Lung (tissue), 12 donors: ENCODE data around the gene RIC8B. TPM values are rescaled to one million over a fixed set of nuclear protein-coding genes. Genes with fewer than 3 reads are reported as not detected.

Experiments used
- ATAC-seq: fragments of 200-7000 bp; cut with Tn5 transposase; one replicate; pipeline ENCODE4 v1.9.1; 2020; ENCODE audit warnings: moderate number of reproducible peaks; ENCODE audit not compliant: insufficient read depth, low FRiP score
- DNase-seq, 3 donors: peaks; one replicate each; pipeline ENCODE4 v3.0.0-alpha.2; 2013 to 2017
- H3K27ac ChIP-seq, 2 donors: one replicate each; pipeline ENCODE4 v1.5.1; 2013; ENCODE audit warnings: mild to moderate bottlenecking in 2 of 2, moderate library complexity in 2 of 2, control low read depth in 1 of 2, inconsistent platforms in 1 of 2, low read depth in 1 of 2, low read length in 1 of 2
- H3K27me3 ChIP-seq, 3 donors: one replicate each; pipeline ENCODE4 v1.5.1; 2013; ENCODE audit warnings: low read length in 2 of 3; ENCODE audit not compliant: control insufficient read depth in 3 of 3, insufficient read depth in 3 of 3
- H3K36me3 ChIP-seq, 4 donors: one replicate each; pipeline ENCODE4 v1.5.1; 2013; ENCODE audit warnings: low read length in 4 of 4, mild to moderate bottlenecking in 1 of 4, moderate library complexity in 1 of 4; ENCODE audit not compliant: control insufficient read depth in 4 of 4, insufficient read depth in 4 of 4
- H3K4me1 ChIP-seq, 5 donors: one replicate each; pipeline ENCODE4 v1.5.1; 2013; ENCODE audit warnings: low read length in 5 of 5, mild to moderate bottlenecking in 2 of 5, moderate library complexity in 1 of 5; ENCODE audit not compliant: control insufficient read depth in 5 of 5, insufficient read depth in 5 of 5
- H3K4me3 ChIP-seq: one replicate; pipeline ENCODE4 v1.5.1; 2013; ENCODE audit warnings: mild to moderate bottlenecking, control low read depth, moderate library complexity
- H3K9ac ChIP-seq, 2 donors: one replicate each; pipeline ENCODE4 v1.5.1; 2013; ENCODE audit warnings: low read length in 2 of 2, control low read depth in 1 of 2; ENCODE audit not compliant: insufficient read depth in 1 of 2
- H3K9me3 ChIP-seq, 4 donors: one replicate each; pipeline ENCODE4 v1.5.1; 2013; ENCODE audit warnings: low read length in 3 of 4, mild to moderate bottlenecking in 1 of 4, moderate library complexity in 1 of 4; ENCODE audit not compliant: control insufficient read depth in 4 of 4, insufficient read depth in 3 of 4
- WGBS, 2 donors: extraction: QIAGEN DNeasy Blood & Tissue Kit; methylation state at CpG; one replicate each; pipeline ENCODE4 v1.1.7; 2013; 5-methylcytosine and 5-hydroxymethylcytosine counted together
- polyA plus RNA-seq, 2 donors: library from polyadenylated mRNA; stranded (reverse); fragments of 200-250 nt; gene quantifications; one replicate each; pipeline ENCODE4 v1.2.1, GENCODE V29; 2013
- total RNA-seq, 2 donors: library from RNA; depleted of rRNA in 1 of 2; stranded (reverse); fragments of >200 nt in 1 of 2; gene quantifications; one replicate each; pipeline ENCODE4 v1.2.1, GENCODE V29; 2014 to 2021
- TF ChIP-seq, protein P1 (sequence below): IDR thresholded peaks from 2 replicates; pipeline ENCODE4 v1.5.1; 2012; ENCODE audit warnings: mild to moderate bottlenecking; ENCODE audit errors: control extremely low read depth, extremely low read depth
- donor health status: control.
- donor health status: control.
- donor health status: Bipolar disorder and iron deficiency.
- donor health status: healthy.
- donor health status: DM: yes; HTN: yes; CAD: no.

The RIC8B gene
- total and polyA plus RNA-seq, 4 donors = 3.3 to 14.4 (median 8.2) TPM

DNA sequence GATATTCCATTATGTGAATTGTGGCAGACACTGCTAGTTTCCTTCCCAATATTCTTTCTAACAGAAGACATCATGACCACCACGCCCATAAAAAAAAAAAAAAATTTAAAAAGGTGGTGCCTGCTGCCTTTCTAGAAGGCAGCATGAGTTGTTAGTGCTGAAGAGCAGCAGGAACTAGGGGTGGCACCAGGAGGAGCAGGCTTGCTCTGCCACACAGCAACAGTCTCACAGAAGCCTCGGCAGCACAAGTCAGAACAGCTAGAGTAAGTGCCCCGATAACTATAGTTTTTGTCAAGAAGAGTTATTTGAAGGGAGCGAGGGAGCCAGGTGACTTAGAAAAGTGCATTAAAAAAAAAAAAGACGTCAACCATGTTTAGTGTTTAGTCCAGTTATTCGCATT, 114.8 kb downstream of the RIC8B start:
- Histone ChIP-seq H3K4me3 (no peak overlapping the region), H3K9ac (no peak overlapping the region), H3K9me3 (peaks cover 0 to 3% (median 0%) of the 10 kb centered on the region in 4 donors), H3K27ac (no peak overlapping the region), H3K4me1 (peaks cover 0 to 3% (median 0%) of the 10 kb centered on the region in 5 donors), H3K27me3 (no peaks in the 10 kb centered on the region), H3K36me3 (peaks cover 0 to 14% (median 5%) of the 10 kb centered on the region in 4 donors)
- 84 to 88% methylated on average over 6 of the region's 6 CpGs for WGBS, 2 donors
- TF ChIP-seq, protein P1, sequence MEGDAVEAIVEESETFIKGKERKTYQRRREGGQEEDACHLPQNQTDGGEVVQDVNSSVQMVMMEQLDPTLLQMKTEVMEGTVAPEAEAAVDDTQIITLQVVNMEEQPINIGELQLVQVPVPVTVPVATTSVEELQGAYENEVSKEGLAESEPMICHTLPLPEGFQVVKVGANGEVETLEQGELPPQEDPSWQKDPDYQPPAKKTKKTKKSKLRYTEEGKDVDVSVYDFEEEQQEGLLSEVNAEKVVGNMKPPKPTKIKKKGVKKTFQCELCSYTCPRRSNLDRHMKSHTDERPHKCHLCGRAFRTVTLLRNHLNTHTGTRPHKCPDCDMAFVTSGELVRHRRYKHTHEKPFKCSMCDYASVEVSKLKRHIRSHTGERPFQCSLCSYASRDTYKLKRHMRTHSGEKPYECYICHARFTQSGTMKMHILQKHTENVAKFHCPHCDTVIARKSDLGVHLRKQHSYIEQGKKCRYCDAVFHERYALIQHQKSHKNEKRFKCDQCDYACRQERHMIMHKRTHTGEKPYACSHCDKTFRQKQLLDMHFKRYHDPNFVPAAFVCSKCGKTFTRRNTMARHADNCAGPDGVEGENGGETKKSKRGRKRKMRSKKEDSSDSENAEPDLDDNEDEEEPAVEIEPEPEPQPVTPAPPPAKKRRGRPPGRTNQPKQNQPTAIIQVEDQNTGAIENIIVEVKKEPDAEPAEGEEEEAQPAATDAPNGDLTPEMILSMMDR = no peak
- ATAC-seq = no peak
- no peak for DNase-seq

DNA sequence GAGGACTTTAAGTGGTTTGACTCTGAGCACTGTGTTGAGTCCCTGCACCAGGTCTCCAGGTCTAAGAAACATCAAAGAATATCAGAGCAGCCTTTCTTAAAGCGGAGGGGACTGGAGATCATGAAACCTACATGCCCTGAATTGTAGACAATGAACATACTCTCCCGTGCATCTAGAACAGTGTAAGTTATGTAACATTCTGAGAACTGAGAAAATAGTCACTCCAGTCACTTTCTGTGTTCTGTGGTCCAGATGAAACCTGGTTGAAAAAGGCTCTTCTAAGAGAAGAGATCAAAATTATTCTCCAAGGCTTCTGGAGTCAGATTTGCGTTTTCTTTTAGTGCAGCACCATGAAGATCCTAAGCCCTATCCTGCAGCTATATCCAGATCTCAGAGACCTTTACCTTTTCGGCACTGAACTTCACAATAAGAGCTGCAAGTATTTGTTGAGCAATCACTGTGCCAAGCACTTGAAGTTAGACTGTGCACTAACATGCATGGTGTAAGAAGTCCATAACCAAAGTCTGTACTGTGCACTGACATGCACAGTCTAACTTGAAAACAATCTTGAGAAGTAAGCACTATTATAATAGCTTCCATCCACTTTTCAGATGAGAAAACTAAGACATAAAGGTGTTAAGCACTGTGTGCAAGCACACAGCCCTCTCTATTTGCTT, 115.6 kb downstream of the RIC8B start:
- TF ChIP-seq, protein P1 = no peak
- DNase-seq (no peak), ATAC-seq (peak; percentile 63)
- H3K9me3 ChIP-seq = peaks cover 0 to 3% (median 0%) of the 10 kb centered on the region in 4 donors
- WGBS, 2 donors = 75 to 92% methylated on average over 4 of the region's 4 CpGs
- H3K4me1 ChIP-seq = peaks cover 0 to 3% (median 0%) of the 10 kb centered on the region in 5 donors
- H3K9ac ChIP-seq = no peak overlapping the region
- no peaks in the 10 kb centered on the region for H3K27me3 ChIP-seq
- no peak overlapping the region for H3K4me3 ChIP-seq
- no peak overlapping the region for H3K27ac ChIP-seq
- peaks cover 0 to 14% (median 5%) of the 10 kb centered on the region in 4 donors for H3K36me3 ChIP-seq

DNA sequence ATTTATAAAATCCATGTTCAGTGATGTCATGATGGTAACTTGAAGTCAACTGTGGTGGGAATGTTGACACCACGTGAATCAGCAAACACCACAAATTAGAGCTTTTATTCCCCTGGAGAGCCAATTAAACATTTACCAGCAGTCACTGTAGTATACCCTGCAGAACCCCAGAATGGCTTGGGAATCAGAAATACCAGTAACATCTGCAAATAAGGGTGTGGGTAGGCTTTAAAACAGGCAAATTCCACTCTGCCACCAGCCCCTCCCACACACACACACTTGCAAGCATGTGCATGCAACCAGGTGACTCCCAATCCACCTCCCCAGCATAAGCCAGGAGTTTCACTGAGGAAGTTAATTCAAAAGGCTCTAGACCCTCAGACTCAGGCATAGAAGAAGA, 117.6 kb downstream of the RIC8B start:
- TF ChIP-seq, protein P1 = no peak
- no peak for ATAC-seq
- no peak for DNase-seq
- Histone ChIP-seq H3K27ac (no peak overlapping the region), H3K9me3 (peaks cover 0 to 3% (median 0%) of the 10 kb centered on the region in 4 donors), H3K36me3 (peaks cover 0 to 6% (median 2%) of the 10 kb centered on the region in 4 donors), H3K4me3 (no peak overlapping the region), H3K4me1 (peaks cover 0 to 3% (median 0%) of the 10 kb centered on the region in 5 donors), H3K27me3 (no peaks in the 10 kb centered on the region), H3K9ac (no peak overlapping the region)
- 57 to 79% methylated on average over 1 of the region's 1 CpG for WGBS, 2 donors
